ENCODE data around the gene LGALS3BP.

Gene LGALS3BP

DNA sequence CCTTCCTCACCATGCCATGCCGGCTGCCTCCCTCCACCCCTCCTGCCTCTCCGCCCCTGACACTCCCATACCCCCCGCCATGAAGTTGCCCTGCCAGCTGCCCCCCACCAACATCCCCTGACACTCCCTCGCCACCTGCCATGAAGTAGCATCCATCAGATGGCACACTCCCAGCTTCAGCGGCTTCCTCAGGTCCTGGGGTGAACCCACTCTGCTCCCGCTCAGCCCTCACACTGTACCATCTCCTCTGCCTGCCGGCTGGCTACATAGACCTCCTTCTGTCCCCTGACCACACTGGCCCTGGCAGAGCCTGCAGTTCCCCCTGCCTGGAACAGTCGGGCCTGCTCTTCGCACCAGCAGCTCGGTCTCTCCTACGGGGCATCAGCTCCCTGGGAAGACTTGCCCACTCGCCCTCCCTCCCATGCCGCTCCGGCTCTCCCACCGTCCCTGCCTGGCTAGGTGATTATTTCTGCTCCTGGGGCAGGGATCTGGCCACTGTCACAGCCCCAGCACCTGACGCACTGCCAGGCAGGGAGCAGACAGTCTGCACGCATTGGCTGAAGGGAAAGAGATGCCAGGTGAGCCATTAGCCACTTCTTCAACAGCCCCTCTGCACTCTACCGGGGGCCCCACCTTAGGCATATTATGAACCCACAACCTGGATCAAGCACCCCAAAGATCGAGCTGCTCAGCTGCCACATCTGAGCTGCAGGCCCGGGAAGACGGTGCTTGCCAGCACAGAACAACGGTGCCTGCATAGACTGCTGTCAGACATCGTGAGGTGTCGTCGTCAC, 20.9 kb upstream of the LGALS3BP start:
- TF ChIP-seq SPI1 (IDR thresholded peaks at IDR 0.05; ENCODE audit: low read depth, low read length) (no peak), POU2F2 (IDR thresholded peaks at IDR 0.05; ENCODE audit: low read depth, low read length) (no peak), PAX5 (IDR thresholded peaks at IDR 0.05; ENCODE audit: insufficient read depth, low read length, severe bottlenecking) (no peak), POLR2AphosphoS5 (IDR thresholded peaks at IDR 0.05; ENCODE audit: low read depth, low read length) (no peak), TAF1 (IDR thresholded peaks at IDR 0.05; ENCODE audit: low read depth, low read length) (no peak), POLR2A (IDR thresholded peaks at IDR 0.05; ENCODE audit: low read depth, low read length) (no peak)
- DNase-seq (ENCODE audit: insufficient read length, low spot score) (no peak), FAIRE-seq (no peak)

DNA sequence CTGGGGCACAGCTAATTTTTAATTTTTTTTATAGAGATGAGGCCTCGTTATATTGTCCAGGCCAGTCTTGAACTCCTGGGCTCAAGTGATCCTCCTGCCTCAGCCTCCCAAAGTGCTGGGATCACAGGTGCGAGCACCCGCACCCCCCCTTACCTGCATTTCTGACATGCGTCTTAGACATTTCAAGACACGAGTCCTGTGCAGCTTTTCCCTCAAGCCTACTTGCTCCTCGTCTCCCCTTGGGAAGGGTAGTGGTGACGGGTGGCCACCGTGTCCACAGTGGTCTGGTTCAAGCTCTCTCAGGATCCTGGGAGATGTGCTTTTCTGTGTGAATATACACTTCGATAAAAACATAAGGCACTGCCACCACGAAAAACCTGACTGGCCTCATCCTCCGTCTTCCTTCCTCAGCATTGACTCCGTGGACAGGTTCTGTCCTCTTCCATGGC, 20.2 kb upstream of the LGALS3BP start:
- no peak for FAIRE-seq
- TF ChIP-seq POLR2AphosphoS5 (IDR thresholded peaks at IDR 0.05; ENCODE audit: low read depth, low read length) (no peak), POU2F2 (IDR thresholded peaks at IDR 0.05; ENCODE audit: low read depth, low read length) (no peak), POLR2A (IDR thresholded peaks at IDR 0.05; ENCODE audit: low read depth, low read length) (no peak), TAF1 (IDR thresholded peaks at IDR 0.05; ENCODE audit: low read depth, low read length) (no peak), SPI1 (IDR thresholded peaks at IDR 0.05; ENCODE audit: low read depth, low read length) (no peak), PAX5 (IDR thresholded peaks at IDR 0.05; ENCODE audit: insufficient read depth, low read length, severe bottlenecking) (no peak)
- DNase-seq (ENCODE audit: insufficient read length, low spot score), result no peak

DNA sequence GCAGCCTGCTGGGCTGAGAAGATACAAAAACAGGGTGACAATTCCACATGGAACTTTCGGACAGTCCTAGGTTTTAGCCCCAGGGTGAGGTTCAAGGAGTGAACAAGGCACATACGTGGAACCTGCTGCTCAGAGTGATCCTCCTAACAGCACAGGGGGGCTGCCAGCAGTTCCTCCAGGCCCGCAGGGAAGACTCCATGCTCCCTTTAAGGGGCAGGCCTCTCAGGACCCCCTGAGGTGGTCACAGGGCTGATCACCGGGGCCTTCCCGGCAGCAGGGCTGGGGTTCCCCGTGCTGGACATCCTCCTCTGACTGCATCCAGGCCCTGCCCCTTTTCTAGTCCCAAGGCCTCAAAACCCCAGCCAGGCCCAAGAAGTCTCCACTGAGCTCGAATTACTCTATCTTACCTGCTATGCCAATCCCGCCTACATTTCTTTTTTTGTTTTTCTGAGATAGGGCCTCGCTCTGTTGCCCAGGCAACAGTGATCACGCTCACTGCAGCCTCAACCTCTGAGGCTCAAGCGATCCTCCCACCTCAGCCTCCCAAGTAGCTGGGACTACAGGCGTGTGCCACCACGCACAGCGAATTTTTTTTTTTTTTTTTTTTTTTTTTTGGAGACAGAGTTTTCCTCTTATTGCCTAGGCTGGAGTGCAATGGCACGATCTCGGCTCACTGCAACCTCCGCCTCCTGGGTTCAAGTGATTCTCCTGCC, 19.5 kb upstream of the LGALS3BP start:
- no peak for TF ChIP-seq TAF1 (IDR thresholded peaks at IDR 0.05; ENCODE audit: low read depth, low read length)
- no peak for TF ChIP-seq SPI1 (IDR thresholded peaks at IDR 0.05; ENCODE audit: low read depth, low read length)
- DNase-seq (ENCODE audit: insufficient read length, low spot score) (no peak), FAIRE-seq (no peak)

DNA sequence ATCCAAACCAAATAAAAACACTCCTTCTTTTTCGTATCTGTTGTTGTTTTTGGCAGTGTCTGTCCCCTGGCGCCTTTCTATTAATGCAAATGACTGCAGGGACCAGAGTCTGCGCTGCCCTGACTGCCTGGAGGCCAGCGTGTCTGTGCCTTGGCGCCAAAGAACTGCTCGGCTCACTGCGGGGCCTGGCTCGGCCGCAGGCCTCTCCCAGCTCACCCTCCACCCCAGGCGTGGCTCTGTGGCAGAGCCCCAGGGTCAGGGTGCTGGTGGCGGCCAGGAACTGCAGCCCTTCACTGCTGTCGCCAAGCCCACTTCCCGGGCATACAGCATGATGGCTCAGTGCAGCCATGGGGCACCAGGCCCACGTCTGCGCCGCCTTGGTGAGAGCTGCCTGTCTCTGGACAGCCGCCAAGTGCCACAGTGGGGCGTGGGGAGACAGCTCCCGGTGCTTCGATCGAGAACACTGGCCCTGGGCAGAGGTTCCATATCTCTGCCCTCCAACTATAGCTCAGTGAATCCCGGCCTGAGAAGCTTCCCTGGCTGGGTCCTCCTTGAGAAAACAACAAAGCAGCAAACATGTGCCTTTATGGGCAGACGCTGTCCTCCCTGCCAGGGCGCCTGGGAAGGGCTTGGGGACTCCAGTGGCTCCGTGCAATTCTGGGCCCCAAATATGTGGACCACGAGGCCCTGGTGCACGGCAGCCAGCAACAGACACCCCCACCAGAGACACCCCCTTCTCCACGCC, 18.8 kb upstream of the LGALS3BP start:
- DNase-seq (ENCODE audit: insufficient read length, low spot score), result no peak
- TF ChIP-seq POU2F2 (IDR thresholded peaks at IDR 0.05; ENCODE audit: low read depth, low read length), result no peak
- TF ChIP-seq POLR2A (IDR thresholded peaks at IDR 0.05; ENCODE audit: low read depth, low read length), result no peak
- TF ChIP-seq TAF1 (IDR thresholded peaks at IDR 0.05; ENCODE audit: low read depth, low read length), result no peak
- no peak for TF ChIP-seq PAX5 (IDR thresholded peaks at IDR 0.05; ENCODE audit: insufficient read depth, low read length, severe bottlenecking)
- TF ChIP-seq POLR2AphosphoS5 (IDR thresholded peaks at IDR 0.05; ENCODE audit: low read depth, low read length), result no peak
- no peak for TF ChIP-seq SPI1 (IDR thresholded peaks at IDR 0.05; ENCODE audit: low read depth, low read length)
- FAIRE-seq, result no peak

DNA sequence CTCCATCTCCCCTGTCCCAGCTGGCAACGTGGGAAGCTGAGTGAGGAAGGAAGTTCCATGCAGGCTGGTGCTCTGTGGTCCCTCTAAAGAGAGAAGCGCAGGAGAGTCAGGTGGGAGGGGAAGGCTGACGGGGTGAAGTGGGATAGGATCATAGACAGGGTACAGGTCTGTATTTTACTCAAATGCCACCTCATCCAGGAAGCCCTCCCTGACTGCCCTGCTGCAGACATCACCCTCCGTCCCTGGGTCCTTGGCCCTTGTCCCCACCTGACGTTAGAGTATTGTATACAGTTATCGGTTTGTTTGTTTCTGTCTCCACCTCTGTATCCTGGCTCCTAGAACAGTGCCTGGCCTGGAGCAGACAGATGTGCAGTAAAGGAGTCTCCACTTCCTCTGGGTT, 18.2 kb upstream of the LGALS3BP start:
- no peak for TF ChIP-seq PAX5 (IDR thresholded peaks at IDR 0.05; ENCODE audit: insufficient read depth, low read length, severe bottlenecking)
- no peak for TF ChIP-seq SPI1 (IDR thresholded peaks at IDR 0.05; ENCODE audit: low read depth, low read length)
- TF ChIP-seq POU2F2 (IDR thresholded peaks at IDR 0.05; ENCODE audit: low read depth, low read length), result no peak
- no peak for TF ChIP-seq POLR2A (IDR thresholded peaks at IDR 0.05; ENCODE audit: low read depth, low read length)
- no peak for TF ChIP-seq TAF1 (IDR thresholded peaks at IDR 0.05; ENCODE audit: low read depth, low read length)
- TF ChIP-seq POLR2AphosphoS5 (IDR thresholded peaks at IDR 0.05; ENCODE audit: low read depth, low read length), result no peak
- DNase-seq (ENCODE audit: insufficient read length, low spot score) (no peak), FAIRE-seq (no peak)

DNA sequence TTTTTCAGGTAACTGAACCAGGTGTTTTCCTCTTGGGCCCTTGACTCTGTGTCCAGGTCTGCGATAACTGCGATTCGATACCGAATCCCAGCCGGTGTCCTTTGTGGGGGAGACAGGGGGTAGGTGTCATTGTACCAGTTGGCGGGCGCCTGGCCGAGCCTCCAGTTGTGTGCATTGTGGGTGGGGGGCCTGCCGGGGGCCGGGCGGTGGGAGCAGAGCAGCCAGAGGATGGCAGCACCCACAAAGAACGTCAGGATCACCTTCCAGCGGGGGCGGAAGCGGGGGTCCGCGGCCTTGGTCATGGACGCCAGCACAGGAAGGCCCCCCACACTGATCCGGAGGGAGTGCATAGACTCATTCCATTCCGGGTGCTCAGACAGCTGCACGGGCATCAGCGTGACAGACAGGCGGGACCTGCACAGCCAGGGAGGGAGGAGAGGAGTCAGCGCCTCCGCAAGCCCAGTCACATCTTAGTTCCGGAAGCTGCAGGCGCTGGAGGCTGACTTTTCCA, 17.6 kb upstream of the LGALS3BP start:
- DNase-seq (ENCODE audit: insufficient read length, low spot score), result no peak
- no peak for TF ChIP-seq POLR2A (IDR thresholded peaks at IDR 0.05; ENCODE audit: low read depth, low read length)
- no peak for TF ChIP-seq SPI1 (IDR thresholded peaks at IDR 0.05; ENCODE audit: low read depth, low read length)
- TF ChIP-seq PAX5 (IDR thresholded peaks at IDR 0.05; ENCODE audit: insufficient read depth, low read length, severe bottlenecking), result no peak
- no peak for TF ChIP-seq TAF1 (IDR thresholded peaks at IDR 0.05; ENCODE audit: low read depth, low read length)
- TF ChIP-seq POLR2AphosphoS5 (IDR thresholded peaks at IDR 0.05; ENCODE audit: low read depth, low read length), result no peak
- no peak for TF ChIP-seq POU2F2 (IDR thresholded peaks at IDR 0.05; ENCODE audit: low read depth, low read length)
- no peak for FAIRE-seq

DNA sequence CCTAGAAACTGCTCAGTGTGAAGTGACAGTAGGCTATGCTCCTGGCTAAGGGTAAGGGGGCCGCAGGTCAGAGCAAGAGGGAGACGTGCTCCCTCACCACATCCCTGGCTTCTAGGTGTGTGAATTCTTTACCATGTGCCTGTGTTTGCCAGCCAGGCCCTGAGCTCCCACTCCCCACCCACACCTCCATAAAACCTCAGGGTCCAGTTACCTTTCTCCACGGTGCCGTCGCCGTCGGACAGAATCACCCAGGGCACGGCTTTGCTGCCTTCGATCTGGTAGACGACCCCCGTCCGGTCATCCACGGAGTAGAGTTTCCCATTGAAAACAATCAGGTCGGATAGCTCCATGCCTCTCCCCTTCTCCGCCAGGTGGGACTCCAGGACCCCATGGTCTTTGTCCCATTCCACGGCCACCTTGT, 17.1 kb upstream of the LGALS3BP start:
- DNase-seq (ENCODE audit: insufficient read length, low spot score) (peak; percentile 8), FAIRE-seq (no peak)
- TF ChIP-seq POLR2A (IDR thresholded peaks at IDR 0.05; ENCODE audit: low read depth, low read length) (no peak), POLR2AphosphoS5 (IDR thresholded peaks at IDR 0.05; ENCODE audit: low read depth, low read length) (no peak), POU2F2 (IDR thresholded peaks at IDR 0.05; ENCODE audit: low read depth, low read length) (no peak), PAX5 (IDR thresholded peaks at IDR 0.05; ENCODE audit: insufficient read depth, low read length, severe bottlenecking) (no peak), SPI1 (IDR thresholded peaks at IDR 0.05; ENCODE audit: low read depth, low read length) (no peak), TAF1 (IDR thresholded peaks at IDR 0.05; ENCODE audit: low read depth, low read length) (no peak)

DNA sequence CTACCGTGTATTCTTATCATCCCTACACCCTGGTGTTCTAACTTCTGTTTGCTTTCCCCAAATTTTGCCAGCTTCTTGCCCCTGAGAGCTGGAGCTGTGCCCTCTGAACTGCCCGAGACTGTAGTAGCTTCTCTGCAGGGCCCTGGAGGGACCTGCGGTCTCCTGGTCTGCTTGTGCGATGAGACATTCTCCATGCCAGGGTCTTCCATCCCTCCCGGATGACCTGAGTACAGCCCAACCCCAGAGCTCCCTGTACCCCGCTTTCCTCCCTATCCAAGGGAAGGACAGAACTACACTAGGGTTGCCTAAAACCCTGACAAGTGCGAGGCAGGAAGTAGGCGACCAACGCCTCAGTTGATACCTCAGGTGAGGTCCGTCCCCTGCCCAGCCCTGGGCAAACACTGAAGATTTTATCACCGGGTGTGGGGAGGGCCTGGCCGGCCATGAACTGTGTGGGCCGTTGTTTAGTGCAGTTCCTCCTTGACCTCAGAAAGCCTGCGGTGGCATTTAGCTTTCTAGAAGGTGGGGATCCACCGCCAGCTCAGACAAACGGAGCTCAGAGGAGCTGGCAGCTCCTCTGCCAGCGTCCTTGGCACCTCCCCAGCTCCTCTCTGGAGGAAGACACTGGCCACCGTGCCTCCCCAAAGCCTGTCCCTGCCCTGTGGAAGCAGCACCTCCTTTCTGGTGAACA, 16.2 kb upstream of the LGALS3BP start:
- peak; percentile 9 for DNase-seq (ENCODE audit: insufficient read length, low spot score)
- no peak for FAIRE-seq
- TF ChIP-seq POLR2A (IDR thresholded peaks at IDR 0.05; ENCODE audit: low read depth, low read length) (no peak), SPI1 (IDR thresholded peaks at IDR 0.05; ENCODE audit: low read depth, low read length) (no peak), POLR2AphosphoS5 (IDR thresholded peaks at IDR 0.05; ENCODE audit: low read depth, low read length) (no peak), POU2F2 (IDR thresholded peaks at IDR 0.05; ENCODE audit: low read depth, low read length) (no peak), PAX5 (IDR thresholded peaks at IDR 0.05; ENCODE audit: insufficient read depth, low read length, severe bottlenecking) (no peak)

Measured in GM12891 (cell line).